ENCODE results near the gene ZNF319.
A peak's percentile ranks its signal among the peaks of the same experiment; 100 is the strongest.

Gene ZNF319

GRCh38 chr16:57987441-57988177 is 12.9 kb downstream of the ZNF319 start:
- POLR2A ChIA-PET, result no interaction called here
- DNase-seq (ENCODE audit: low read depth, low spot score), result no peak
- TF ChIP-seq CTCF (IDR thresholded peaks at IDR 0.05; ENCODE audit: insufficient read depth, low read length, missing control alignments), result no peak
- H3K4me3 ChIP-seq (ENCODE audit: low read depth, low read length), result no peak overlapping the region
- CTCF ChIA-PET, result interaction anchor here (1.0 to 4.9 kb wide), 2 partner anchors 9 to 12 kb away, joined by 3 to 32 read pairs; partner anchors contain the start of genes USB1 and ZNF319

- no peak for DNase-seq (ENCODE audit: low read depth, low spot score)
- POLR2A ChIA-PET, result no interaction called here
- TF ChIP-seq CTCF (IDR thresholded peaks at IDR 0.05; ENCODE audit: insufficient read depth, low read length, missing control alignments), result no peak
- no peak overlapping the region for H3K4me3 ChIP-seq (ENCODE audit: low read depth, low read length)
- CTCF ChIA-PET, result no interaction called here
Measured at GRCh38 chr16:57986196-57986595, 14.3 kb downstream of the ZNF319 start.

- no peak for DNase-seq (ENCODE audit: low read depth, low spot score)
- peak overlapping the region; percentile 54 for H3K4me3 ChIP-seq (ENCODE audit: low read depth, low read length)
- CTCF ChIA-PET, result interaction anchor here (0.8 to 1.4 kb wide), 2 partner anchors 11 to 87 kb away, joined by 3 read pairs; no protein-coding TSS in a partner anchor
- no peak for TF ChIP-seq CTCF (IDR thresholded peaks at IDR 0.05; ENCODE audit: insufficient read depth, low read length, missing control alignments)
- POLR2A ChIA-PET, result no interaction called here
Measured at GRCh38 chr16:57985204-57986181, 15.0 kb downstream of the ZNF319 start.

- DNase-seq (ENCODE audit: low read depth, low spot score), result no peak
- POLR2A ChIA-PET, result no interaction called here
- peak overlapping the region; percentile 54 for H3K4me3 ChIP-seq (ENCODE audit: low read depth, low read length)
Measured at GRCh38 chr16:57984443-57985203, 15.8 kb downstream of the ZNF319 start.

GRCh38 chr16:57982385-57982784 is 18.1 kb downstream of the ZNF319 start:
- no peak for DNase-seq (ENCODE audit: low read depth, low spot score)
- ChIA-PET CTCF (no interaction called here), POLR2A (no interaction called here)
- no peak overlapping the region for H3K4me3 ChIP-seq (ENCODE audit: low read depth, low read length)
- TF ChIP-seq CTCF (IDR thresholded peaks at IDR 0.05; ENCODE audit: insufficient read depth, low read length, missing control alignments), result no peak

More at GRCh38 chr16:57984443-57985203, 15.8 kb downstream of the ZNF319 start:
- CTCF ChIA-PET, result interaction anchor here (0.8 to 1.4 kb wide), 2 partner anchors 10 to 86 kb away, joined by 3 read pairs; no protein-coding TSS in a partner anchor
- no peak for TF ChIP-seq CTCF (IDR thresholded peaks at IDR 0.05; ENCODE audit: insufficient read depth, low read length, missing control alignments)

Data from AG04449 (cell line).